ENCODE results near the gene PTPN14.

PTPN14 gene

GRCh38 chr1:214452152-214452784, 99.1 kb downstream of the PTPN14 start:
- H3K9me3 ChIP-seq (replicated peaks; ENCODE audit: insufficient read depth, low read length), result no peaks in the 10 kb centered on the region
- H3K4me1 ChIP-seq (ENCODE audit: low read length), result peaks cover under 1% of the 10 kb centered on the region; the same call in 1 of the 2 replicates
- H3K27ac ChIP-seq (ENCODE audit: low read length), result no peak overlapping the region
- no peak overlapping the region for H3K4me3 ChIP-seq (ENCODE audit: low read length)
- H3K4me2 ChIP-seq (ENCODE audit: low read depth, low read length), result no peak overlapping the region
- no peaks in the 10 kb centered on the region for H3K79me2 ChIP-seq (ENCODE audit: low read length)
- H3F3A ChIP-seq (ENCODE audit: insufficient read depth, low read length), result no peaks in the 10 kb centered on the region
- H3K9me2 ChIP-seq (replicated peaks; ENCODE audit: insufficient read depth, low read length), result no peaks in the 10 kb centered on the region
- no peaks in the 10 kb centered on the region for H4K20me1 ChIP-seq (ENCODE audit: insufficient read depth, low read length)
- no peak overlapping the region for H3K9ac ChIP-seq (ENCODE audit: low read length)
- DNase-seq, result no peak
- H3K36me3 ChIP-seq (replicated peaks; ENCODE audit: insufficient read depth, low read length), result no peaks in the 10 kb centered on the region
- no peaks in the 10 kb centered on the region for H3K27me3 ChIP-seq (replicated peaks; ENCODE audit: insufficient read depth, low read length)
- H2AFZ ChIP-seq (ENCODE audit: low read length), result no peak overlapping the region
- TF ChIP-seq EZH2phosphoT487 (IDR thresholded peaks at IDR 0.05; ENCODE audit: low read length) (no peak), EZH2 (optimal IDR thresholded peaks at IDR 0.05; ENCODE audit: low read depth, low read length) (no peak), CTCF (IDR thresholded peaks at IDR 0.05; ENCODE audit: low read length) (no peak)

GRCh38 chr1:214451596-214451995, 99.8 kb downstream of the PTPN14 start:
- Histone ChIP-seq H3F3A (ENCODE audit: insufficient read depth, low read length) (no peaks in the 10 kb centered on the region), H3K4me3 (ENCODE audit: low read length) (no peak overlapping the region), H4K20me1 (ENCODE audit: insufficient read depth, low read length) (no peaks in the 10 kb centered on the region), H2AFZ (ENCODE audit: low read length) (no peak overlapping the region), H3K9me3 (replicated peaks; ENCODE audit: insufficient read depth, low read length) (no peaks in the 10 kb centered on the region), H3K27ac (ENCODE audit: low read length) (no peak overlapping the region), H3K36me3 (replicated peaks; ENCODE audit: insufficient read depth, low read length) (no peaks in the 10 kb centered on the region), H3K9ac (ENCODE audit: low read length) (no peak overlapping the region), H3K9me2 (replicated peaks; ENCODE audit: insufficient read depth, low read length) (no peaks in the 10 kb centered on the region), H3K27me3 (replicated peaks; ENCODE audit: insufficient read depth, low read length) (no peaks in the 10 kb centered on the region), H3K4me1 (ENCODE audit: low read length) (peaks cover 7% of the 10 kb centered on the region; the same call in 1 of the 2 replicates), H3K4me2 (ENCODE audit: low read depth, low read length) (no peak overlapping the region), H3K79me2 (ENCODE audit: low read length) (no peaks in the 10 kb centered on the region)
- no peak for DNase-seq
- TF ChIP-seq EZH2phosphoT487 (IDR thresholded peaks at IDR 0.05; ENCODE audit: low read length) (no peak), CTCF (IDR thresholded peaks at IDR 0.05; ENCODE audit: low read length) (no peak), EZH2 (optimal IDR thresholded peaks at IDR 0.05; ENCODE audit: low read depth, low read length) (no peak)

GRCh38 chr1:214449371-214449770, 102.0 kb downstream of the PTPN14 start:
- Histone ChIP-seq H3F3A (ENCODE audit: insufficient read depth, low read length) (no peaks in the 10 kb centered on the region), H3K4me1 (ENCODE audit: low read length) (peaks cover 12% of the 10 kb centered on the region; the same call in 1 of the 2 replicates), H3K79me2 (ENCODE audit: low read length) (no peaks in the 10 kb centered on the region), H3K9me3 (replicated peaks; ENCODE audit: insufficient read depth, low read length) (no peaks in the 10 kb centered on the region), H2AFZ (ENCODE audit: low read length) (no peak overlapping the region), H3K9ac (ENCODE audit: low read length) (no peak overlapping the region), H3K36me3 (replicated peaks; ENCODE audit: insufficient read depth, low read length) (no peaks in the 10 kb centered on the region), H3K27me3 (replicated peaks; ENCODE audit: insufficient read depth, low read length) (no peaks in the 10 kb centered on the region), H3K4me2 (ENCODE audit: low read depth, low read length) (no peak overlapping the region), H3K27ac (ENCODE audit: low read length) (no peak overlapping the region), H3K4me3 (ENCODE audit: low read length) (no peak overlapping the region), H4K20me1 (ENCODE audit: insufficient read depth, low read length) (no peaks in the 10 kb centered on the region), H3K9me2 (replicated peaks; ENCODE audit: insufficient read depth, low read length) (no peaks in the 10 kb centered on the region)
- no peak for DNase-seq
- TF ChIP-seq CTCF (IDR thresholded peaks at IDR 0.05; ENCODE audit: low read length) (no peak), EZH2phosphoT487 (IDR thresholded peaks at IDR 0.05; ENCODE audit: low read length) (no peak), EZH2 (optimal IDR thresholded peaks at IDR 0.05; ENCODE audit: low read depth, low read length) (no peak)
